Left ventricle myocardium superior (tissue), 1 donor: ENCODE measurements around the gene SGCA. TPM values are rescaled to one million over a fixed set of nuclear protein-coding genes. Genes with fewer than 3 reads are reported as not detected.
A peak's percentile ranks its signal among the peaks of the same experiment; 100 is the strongest.

ENCODE experiments used
- ATAC-seq: fragments of 200-7000 bp; cut with Tn5 transposase; one replicate; pipeline ENCODE4 v1.9.1; 2020; ENCODE audit warnings: mild to moderate bottlenecking, moderate library complexity
- DNase-seq: peaks from one replicate; pipeline ENCODE4 v3.0.0-alpha.2; 2020
- intact Hi-C: fragments of 100-400 bp; cut with micrococcal nuclease; formaldehyde crosslinking; loops from one replicate; pipeline ENCODE4 v1.11.0; 2022
- total RNA-seq: library from RNA; stranded (reverse); fragmentation: NEBNext Ultra II Directional; extraction: Animal tissue kit (Norgen Biotek cat#: 25700); gene quantifications from one replicate; pipeline ENCODE4 v1.2.1, GENCODE V29; 2021
- donor health status: DM: no; HTN: yes; CAD: no; lungs with severe emphysema.

Gene SGCA
- total RNA-seq, 1 donor from 2014 or later, result 155 TPM

- ATAC-seq (no peak), DNase-seq (no peak)
- intact Hi-C loops, result no loop called here
Observed at GRCh38 chr17:50175035-50175807, 9.4 kb downstream of the SGCA start.

DNA sequence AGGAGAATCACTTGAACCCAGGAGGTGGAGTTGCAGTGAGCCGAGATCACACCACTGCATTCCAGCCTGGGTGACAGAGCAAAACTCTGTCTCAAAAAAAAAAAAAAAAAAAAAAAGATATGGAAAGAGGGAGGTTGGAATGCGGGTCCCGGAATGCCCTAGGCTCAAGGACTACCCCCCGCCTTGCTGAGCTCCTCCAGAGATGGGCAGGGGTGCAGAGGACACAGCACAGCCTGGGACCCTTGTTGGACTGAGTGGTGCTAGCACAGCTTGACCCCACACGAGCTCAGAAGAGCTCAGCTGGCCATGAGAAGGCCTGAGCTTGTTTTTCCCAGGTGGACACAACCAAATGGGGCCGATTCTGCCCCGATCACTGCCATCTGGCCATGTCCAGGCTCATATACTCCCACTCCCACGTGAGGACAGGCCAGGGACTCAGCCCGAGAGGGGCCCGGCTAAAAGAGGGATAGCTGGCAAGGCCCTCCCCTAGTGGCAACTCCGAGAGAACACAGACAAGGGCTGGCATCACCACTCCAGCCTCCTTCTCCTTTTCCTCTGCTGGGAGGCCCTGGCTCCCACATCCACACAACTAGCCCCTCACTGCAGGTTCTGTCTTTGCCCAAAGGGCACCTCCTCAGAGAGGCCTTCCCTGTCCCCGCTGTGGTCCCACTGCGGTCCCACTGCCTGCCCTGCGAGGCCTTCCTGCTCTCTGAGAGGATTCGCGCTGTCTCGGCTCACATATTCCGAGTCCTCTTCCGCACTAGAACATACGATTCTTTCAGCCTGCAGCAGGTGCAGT, 11.0 kb downstream of the SGCA start:
- ATAC-seq (peak; percentile 7), DNase-seq (no peak)
- intact Hi-C loops, result no loop called here

DNA sequence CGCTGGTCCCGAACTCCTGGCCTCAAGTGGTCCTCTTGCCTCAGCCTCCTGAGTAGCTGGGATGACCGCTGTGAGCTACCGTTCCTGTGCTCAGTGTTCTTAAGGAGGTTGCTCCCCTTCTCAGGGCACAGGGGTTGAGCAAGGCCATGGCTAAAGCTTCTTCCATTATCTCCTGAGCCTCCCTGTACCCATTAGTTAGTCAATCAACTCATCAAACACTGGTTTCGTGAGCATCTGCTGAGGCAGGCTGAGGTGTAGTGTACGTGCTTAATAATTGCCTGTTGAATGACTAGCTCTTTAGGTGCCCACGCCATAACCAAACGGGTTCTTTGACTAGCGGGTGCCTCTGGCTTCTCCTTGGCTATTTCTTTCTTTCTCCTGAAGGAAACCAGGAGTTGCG, 11.7 kb downstream of the SGCA start:
- DNase-seq (no peak), ATAC-seq (no peak)
- intact Hi-C loops, result no loop called here

- peak; percentile 87 for ATAC-seq
- intact Hi-C loops, result no loop called here
- DNase-seq, result peak; percentile 89
Observed at GRCh38 chr17:50177983-50178834, 12.4 kb downstream of the SGCA start.

DNA sequence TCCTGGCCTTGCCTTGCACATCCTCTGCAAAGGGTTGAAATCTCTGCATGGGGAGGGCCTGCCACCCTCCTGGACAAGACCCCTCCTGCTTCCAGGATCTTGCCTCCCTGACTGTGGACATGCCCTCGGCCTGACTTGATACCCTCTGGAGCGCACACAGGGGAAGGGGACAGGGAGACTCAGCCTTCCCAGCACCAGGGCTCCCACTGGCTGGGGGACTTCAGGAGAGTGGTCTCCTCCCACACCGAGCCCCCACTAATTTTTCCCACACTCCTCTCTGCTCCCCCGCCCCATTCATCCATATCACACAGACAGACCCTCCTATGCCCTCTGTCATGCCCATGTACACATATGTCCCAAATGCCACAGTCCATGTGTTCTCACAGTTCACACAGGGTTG, 14.3 kb downstream of the SGCA start:
- intact Hi-C loops, result no loop called here
- DNase-seq (no peak), ATAC-seq (no peak)

DNA sequence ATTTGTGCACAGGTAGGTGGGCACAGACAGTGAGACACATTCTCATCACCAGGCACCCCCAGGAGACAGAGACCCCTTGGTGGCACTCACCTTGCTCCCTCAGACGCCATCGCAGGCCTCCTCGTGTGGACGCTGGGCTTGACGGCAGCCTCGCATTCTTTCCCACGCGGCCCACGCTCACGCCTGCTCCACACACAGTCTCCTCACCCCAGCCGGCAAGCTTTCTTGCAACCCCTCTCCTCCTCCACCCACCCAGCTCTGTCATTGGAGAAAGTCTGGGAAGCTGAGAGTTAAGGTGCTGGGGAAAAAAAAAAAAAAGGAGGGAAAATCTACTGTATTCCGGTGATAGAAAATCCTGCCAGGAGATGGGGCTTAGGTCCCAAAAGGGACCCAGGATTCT, 14.8 kb downstream of the SGCA start:
- intact Hi-C loops, result no loop called here
- DNase-seq (no peak), ATAC-seq (no peak)

- ATAC-seq (no peak), DNase-seq (no peak)
- intact Hi-C loops, result no loop called here
Observed at GRCh38 chr17:50181144-50181543, 15.3 kb downstream of the SGCA start.

GRCh38 chr17:50181591-50182560, 16.1 kb downstream of the SGCA start:
- ATAC-seq, result no peak
- peak; percentile 16 for DNase-seq
- intact Hi-C loops, result no loop called here

DNA sequence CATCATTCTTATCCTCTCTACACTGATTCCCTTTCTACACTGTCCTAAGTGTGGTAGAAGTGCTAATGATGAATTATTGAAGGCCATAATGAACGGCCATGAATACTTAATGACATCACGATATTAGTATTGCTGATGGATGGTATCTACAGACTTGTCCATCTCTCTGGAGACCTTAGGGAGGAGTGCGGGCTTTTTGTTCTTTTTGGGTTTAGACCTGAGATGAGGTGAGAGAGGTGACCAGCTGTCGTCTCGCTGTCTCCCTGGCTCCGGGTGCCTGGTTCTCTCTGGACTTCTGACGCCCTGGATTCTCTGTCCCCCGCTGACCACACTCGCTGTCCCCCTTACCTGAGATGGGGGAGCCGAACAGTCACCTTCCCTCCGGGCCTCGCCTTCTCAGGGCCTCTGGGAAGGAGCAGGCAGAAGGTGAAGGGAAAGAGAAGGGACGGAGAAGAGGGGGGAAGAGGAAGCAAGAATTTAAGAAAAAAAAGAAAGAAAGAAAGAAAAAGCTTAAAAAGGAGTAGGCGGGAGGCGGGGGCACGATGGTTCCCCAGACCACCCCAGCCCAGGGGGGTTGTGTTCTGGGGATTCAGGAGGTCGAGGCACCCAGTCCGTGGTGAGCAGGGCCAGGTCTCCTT, 17.1 kb downstream of the SGCA start:
- DNase-seq (no peak), ATAC-seq (no peak)
- intact Hi-C loops, result no loop called here

- ATAC-seq (no peak), DNase-seq (no peak)
- intact Hi-C loops, result no loop called here
Observed at GRCh38 chr17:50183421-50183994, 17.7 kb downstream of the SGCA start.

DNA sequence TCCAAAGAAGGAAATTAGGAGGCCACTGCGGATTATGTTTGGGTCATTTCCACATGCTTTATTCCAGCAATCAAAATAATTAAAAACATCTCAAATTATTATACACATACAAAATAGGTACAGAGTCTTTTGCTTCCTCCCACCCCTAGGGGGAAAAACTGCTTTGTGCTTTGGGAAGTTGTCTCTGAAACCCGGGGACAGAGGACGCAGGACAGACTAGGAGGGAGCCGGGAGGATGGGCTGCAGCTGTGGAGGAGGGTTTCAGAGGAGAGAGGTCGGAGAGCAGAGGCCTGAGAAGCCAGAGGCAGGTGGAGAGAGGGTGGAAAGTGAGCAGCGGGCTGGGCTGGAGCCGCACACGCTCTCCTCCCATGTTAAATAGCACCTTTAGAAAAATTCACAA, 18.3 kb downstream of the SGCA start:
- intact Hi-C loops, result no loop called here
- DNase-seq (peak; percentile 31), ATAC-seq (peak; percentile 8)

DNA sequence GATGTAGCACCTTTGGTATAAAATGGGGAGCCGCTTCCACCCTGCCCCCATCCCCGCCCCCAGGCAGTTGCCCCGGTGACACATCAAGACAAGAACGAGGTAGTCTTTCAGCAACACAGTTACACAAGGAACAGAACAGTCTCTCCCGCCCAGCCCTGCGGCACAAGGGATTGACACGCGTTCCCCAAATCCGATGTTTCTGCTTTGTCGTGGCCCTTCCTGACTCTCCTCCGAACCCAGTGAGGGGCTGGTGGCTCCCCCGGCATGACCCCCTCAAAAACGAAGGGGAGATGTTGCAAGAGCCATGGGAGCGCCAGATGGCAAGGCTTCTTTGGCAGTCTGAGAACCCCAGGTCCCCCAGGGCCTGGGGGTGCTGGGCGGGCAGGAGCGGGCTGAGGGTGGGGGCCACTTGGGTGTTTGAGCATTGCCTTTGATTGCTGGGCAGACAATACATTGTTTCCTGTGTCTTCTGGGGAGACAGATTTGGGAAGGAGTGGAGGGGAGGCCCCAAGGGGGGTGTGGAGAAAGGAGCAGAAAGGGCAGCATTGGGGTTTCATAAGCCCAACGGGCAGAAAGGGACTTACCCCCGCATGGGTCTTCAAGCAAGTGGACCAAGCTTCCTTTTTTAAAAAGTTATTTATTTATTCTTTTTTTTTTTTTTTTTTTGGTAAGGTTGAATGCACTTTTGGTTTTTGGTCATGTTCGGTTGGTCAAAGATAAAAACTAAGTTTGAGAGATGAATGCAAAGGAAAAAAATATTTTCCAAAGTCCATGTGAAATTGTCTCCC, 19.0 kb downstream of the SGCA start:
- intact Hi-C loops, result no loop called here
- peak; percentile 15 for ATAC-seq
- peak; percentile 51 for DNase-seq

DNA sequence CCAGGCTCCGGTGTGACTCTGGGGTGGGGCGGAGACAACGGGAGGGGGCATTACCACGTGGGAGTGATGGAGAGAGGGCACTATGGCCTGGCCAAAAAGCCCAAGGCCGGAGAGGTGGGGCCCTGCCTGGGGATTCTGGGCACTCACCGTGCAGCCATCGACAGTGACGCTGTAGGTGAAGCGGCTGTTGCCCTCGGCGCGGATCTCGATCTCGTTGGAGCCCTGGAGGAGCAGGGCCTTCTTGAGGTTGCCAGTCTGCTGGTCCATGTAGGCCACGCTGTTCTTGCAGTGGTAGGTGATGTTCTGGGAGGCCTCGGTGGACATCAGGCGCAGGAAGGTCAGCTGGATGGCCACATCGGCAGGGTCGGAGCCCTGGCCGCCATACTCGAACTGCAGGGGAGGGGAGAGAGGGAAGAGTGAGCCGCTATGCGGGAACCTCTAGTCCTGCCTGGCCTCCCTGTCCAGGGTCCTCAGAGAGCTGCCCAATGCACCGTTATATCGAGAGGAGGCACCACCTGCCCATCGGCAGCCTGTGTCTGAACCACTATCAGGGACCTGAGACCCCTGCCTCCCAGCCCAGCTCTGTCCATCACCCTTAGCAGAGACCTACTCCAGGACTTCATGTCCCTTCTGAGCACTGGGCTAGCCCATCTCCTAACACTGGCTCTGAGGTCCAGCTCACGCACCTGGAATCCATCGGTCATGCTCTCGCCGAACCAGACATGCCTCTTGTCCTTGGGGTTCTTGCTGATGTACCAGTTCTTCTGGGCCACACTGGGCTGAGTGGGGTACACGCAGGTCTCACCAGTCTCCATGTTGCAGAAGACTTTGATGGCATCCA, 20.0 kb downstream of the SGCA start:
- ATAC-seq, result no peak
- intact Hi-C loops, result no loop called here
- DNase-seq, result peak; percentile 22

GRCh38 chr17:50186661-50187393, 21.0 kb downstream of the SGCA start:
- DNase-seq (no peak), ATAC-seq (no peak)
- intact Hi-C loops, result no loop called here

GRCh38 chr17:50187394-50187725, 21.6 kb downstream of the SGCA start:
- intact Hi-C loops, result no loop called here
- DNase-seq (peak; percentile 21), ATAC-seq (no peak)
